GM23248 (cell line): ENCODE data around the gene HOOK1. TPM values are rescaled to one million over a fixed set of nuclear protein-coding genes. Genes with fewer than 3 reads are reported as not detected.

Experiments
- DNase-seq: peaks from one replicate; pipeline ENCODE4 v3.0.0-alpha.2; 2015
- H2AFZ ChIP-seq: fragments of 200-600 bp; sonication (generic); 2 replicates; pipeline ENCODE4 v1.6.1; 2016; ENCODE audit warnings: antibody characterized with exemption
- H3F3A ChIP-seq: fragments of 200-600 bp; sonication (generic); 2 replicates; pipeline ENCODE4 v1.6.1; 2016; ENCODE audit warnings: mild to moderate bottlenecking, antibody characterized with exemption, mixed run types; ENCODE audit not compliant: insufficient read depth
- H3K27ac ChIP-seq: fragments of 200-600 bp; sonication (generic); 2 replicates; pipeline ENCODE4 v1.5.1; 2016; ENCODE audit warnings: mild to moderate bottlenecking
- H3K27me3 ChIP-seq: fragments of 200-600 bp; sonication (generic); replicated peaks from 2 replicates; pipeline ENCODE4 v1.6.1; 2016; ENCODE audit warnings: mild to moderate bottlenecking; ENCODE audit not compliant: insufficient read depth
- H3K36me3 ChIP-seq: fragments of 200-600 bp; sonication (generic); 2 replicates; pipeline ENCODE4 v1.6.1; 2016; ENCODE audit warnings: low read depth, mild to moderate bottlenecking
- H3K4me1 ChIP-seq: fragments of 200-600 bp; sonication (generic); 2 replicates; pipeline ENCODE4 v1.6.1; 2016; ENCODE audit warnings: mild to moderate bottlenecking; ENCODE audit not compliant: insufficient read depth
- H3K4me2 ChIP-seq: fragments of 200-600 bp; sonication (generic); one replicate; pipeline ENCODE4 v1.6.1; 2016; ENCODE audit warnings: mild to moderate bottlenecking; ENCODE audit not compliant: unreplicated experiment
- H3K4me3 ChIP-seq: fragments of 200-600 bp; sonication (generic); 2 replicates; pipeline ENCODE4 v1.5.1; 2016; ENCODE audit warnings: mild to moderate bottlenecking
- H3K79me2 ChIP-seq: fragments of 200-600 bp; sonication (generic); 2 replicates; pipeline ENCODE4 v1.6.1; 2016; ENCODE audit warnings: mild to moderate bottlenecking; ENCODE audit not compliant: insufficient read depth
- H3K9ac ChIP-seq: fragments of 200-600 bp; sonication (generic); 2 replicates; pipeline ENCODE4 v1.6.1; 2016; ENCODE audit warnings: mild to moderate bottlenecking
- H3K9me2 ChIP-seq: fragments of 200-600 bp; sonication (generic); 2 replicates; pipeline ENCODE4 v1.6.1; 2016; ENCODE audit warnings: mixed run types, mild to moderate bottlenecking, moderate library complexity; ENCODE audit not compliant: insufficient read depth
- H3K9me3 ChIP-seq: fragments of 200-600 bp; sonication (generic); one replicate; pipeline ENCODE4 v1.6.1; 2017; ENCODE audit warnings: low read depth
- H4K20me1 ChIP-seq: fragments of 200-600 bp; sonication (generic); 2 replicates; pipeline ENCODE4 v1.6.0; 2016; ENCODE audit not compliant: insufficient read depth
- EZH2 ChIP-seq: fragments of 200-600 bp; sonication (generic); IDR thresholded peaks from 2 replicates; pipeline ENCODE4 v1.6.1; 2018; ENCODE audit warnings: antibody characterized with exemption, mild to moderate bottlenecking; ENCODE audit not compliant: insufficient read depth, poor library complexity, severe bottlenecking
- EZH2phosphoT487 ChIP-seq: fragments of 200-600 bp; sonication (generic); IDR thresholded peaks from 2 replicates; pipeline ENCODE4 v1.6.1; 2018; ENCODE audit warnings: antibody characterized with exemption, moderate library complexity, mild to moderate bottlenecking, low read depth; ENCODE audit not compliant: insufficient read depth
- WGBS, 2 experiments: methylation state at CpG; one replicate each; pipeline ENCODE4 v1.1.6; 2015 to 2017; ENCODE audit warnings: low lambda C conversion rate in 2 of 2, low coverage in 1 of 2; ENCODE audit errors: missing lambda C conversion rate in 2 of 2; 5-methylcytosine and 5-hydroxymethylcytosine counted together
- in situ Hi-C: fragments of 300-500 bp; cut with MboI; formaldehyde crosslinking; loops from 2 replicates; pipeline ENCODE4 v1.15.0; 2020
- polyA plus RNA-seq: library from polyadenylated mRNA; unstranded; fragments of >200 nt; fragmentation: Nextera tagmentation; extraction: Ambion mirVana; gene quantifications from 2 replicates; pipeline ENCODE4 v1.2.1, GENCODE V29; 2016
- total RNA-seq: library from RNA; depleted of rRNA; stranded (reverse); fragments of >200 nt; shearing (Covaris generic); gene quantifications from 2 replicates; pipeline ENCODE4 v1.2.3, GENCODE V29; 2014; rRNA removed

The HOOK1 gene
- total RNA-seq = not detected in 2 replicates
- polyA plus RNA-seq = not detected in 2 replicates

DNA sequence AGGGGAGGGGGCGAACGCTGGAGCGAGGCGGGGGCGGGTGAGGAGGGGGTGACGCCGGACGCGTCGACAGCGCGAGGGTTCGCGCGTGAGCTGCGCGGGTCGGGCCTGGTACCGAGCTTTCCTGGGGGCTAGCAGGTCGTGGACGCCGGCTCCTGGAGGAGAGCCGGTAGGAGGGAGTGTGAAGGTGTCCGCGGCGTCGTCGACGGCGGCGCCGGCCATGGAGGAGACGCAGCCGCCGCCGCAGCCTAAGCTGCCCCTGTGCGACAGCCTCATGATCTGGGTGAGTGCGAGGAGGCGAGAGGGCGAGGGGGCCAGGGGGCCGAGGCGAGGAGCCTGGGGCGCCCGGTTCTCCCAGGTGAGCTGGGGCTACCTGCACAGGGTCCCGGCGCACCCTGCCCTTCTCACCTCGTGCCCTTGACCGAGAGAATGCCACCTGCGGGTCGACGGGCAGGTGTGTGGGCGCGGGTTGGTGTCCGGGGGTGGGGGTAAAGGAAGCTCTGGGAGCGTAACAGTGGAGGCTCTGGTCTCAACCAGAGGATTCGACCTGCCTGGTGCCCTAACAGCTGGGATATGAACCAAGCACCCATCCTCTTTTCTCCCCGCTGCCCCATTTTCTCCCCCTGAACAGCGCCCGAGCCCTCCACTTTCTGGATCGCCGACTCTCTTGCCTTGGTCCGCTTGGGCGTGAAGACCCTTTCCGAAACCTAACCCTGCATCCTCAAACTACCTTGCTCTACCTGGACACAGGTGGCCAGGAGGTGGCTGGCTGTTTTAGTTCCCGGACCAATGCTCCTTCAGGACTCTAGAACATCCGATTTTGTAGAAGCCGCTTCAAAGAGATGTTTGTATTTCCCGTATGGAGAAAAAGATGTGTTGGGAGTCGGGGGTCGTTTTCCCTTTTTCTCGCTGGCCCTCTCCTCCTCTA, at the start of gene HOOK1:
TSS of gene HOOK1 (plus strand) at position 49 of the 925 bp plus-strand sequence. CDS start at position 218, 169 bp downstream.
- Histone ChIP-seq H3K36me3 (no peaks in the 10 kb centered on the region), H3K27me3 (peaks cover 65% of the 10 kb centered on the region), H3K9ac (no peak within 1 kb of the TSS), H3K4me1 (no peaks in the 10 kb centered on the region), H4K20me1 (no peaks in the 10 kb centered on the region), H3K79me2 (no peaks in the 10 kb centered on the region), H3K9me2 (no peaks in the 10 kb centered on the region), H3K27ac (no peak within 1 kb of the TSS), H2AFZ (no peak within 1 kb of the TSS), H3F3A (no peaks in the 10 kb centered on the region), H3K4me3 (no peak within 1 kb of the TSS), H3K4me2 (no peak within 1 kb of the TSS), H3K9me3 (no peaks in the 10 kb centered on the region)
- 9 to 11% methylated on average over 23 to 67 of the region's 71 CpGs for WGBS, 2 experiments
- TF ChIP-seq EZH2phosphoT487 (no peak), EZH2 (peak; percentile 85)
- in situ Hi-C loops = no loop called here
- DNase-seq = no peak

DNA sequence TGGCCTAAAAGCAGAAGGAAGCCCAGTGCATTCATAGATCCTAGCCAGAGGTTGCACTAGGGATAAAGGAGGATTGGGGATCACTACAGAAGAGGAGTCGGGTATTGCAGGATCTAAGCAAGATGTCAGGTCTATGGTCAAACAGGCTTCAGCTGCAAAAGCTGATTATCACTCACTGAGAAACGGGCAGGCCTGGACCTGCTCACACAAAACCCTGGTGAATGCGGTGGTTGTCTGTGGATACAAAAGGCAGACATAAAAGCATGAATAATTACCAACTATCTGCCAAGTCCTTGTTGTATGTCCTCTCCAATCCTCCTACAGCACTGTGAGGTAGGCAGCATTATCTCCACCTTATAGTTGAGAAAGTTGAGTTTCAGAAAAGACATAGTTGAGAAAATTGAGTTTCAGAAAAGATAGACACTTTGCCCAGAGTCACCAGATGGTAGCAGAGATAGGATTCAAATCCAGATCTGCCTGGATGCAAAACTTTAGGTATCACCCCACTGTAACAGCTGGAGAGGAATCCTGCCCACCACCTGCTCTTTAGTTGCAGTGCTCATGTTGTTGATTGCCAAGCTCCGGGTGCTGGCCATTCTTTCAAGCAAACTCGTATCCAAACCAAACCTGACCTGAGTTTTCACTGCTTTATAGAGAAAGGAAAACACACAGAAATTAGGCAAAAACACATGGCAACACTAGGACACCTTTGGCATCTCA, 49.6 kb upstream of the HOOK1 start:
- WGBS, 2 experiments = 80 to 82% methylated on average over 5 of the region's 5 CpGs
- Histone ChIP-seq H3K79me2 (no peaks in the 10 kb centered on the region), H3K27ac (no peak overlapping the region), H3F3A (peaks cover 6% of the 10 kb centered on the region; the same call in 1 of the 2 replicates), H3K9ac (no peak overlapping the region), H3K9me2 (no peaks in the 10 kb centered on the region), H3K36me3 (no peaks in the 10 kb centered on the region), H3K4me1 (peaks cover 14% of the 10 kb centered on the region), H2AFZ (no peak overlapping the region), H3K27me3 (no peaks in the 10 kb centered on the region), H3K9me3 (no peaks in the 10 kb centered on the region), H3K4me3 (no peak overlapping the region), H4K20me1 (no peaks in the 10 kb centered on the region), H3K4me2 (no peak overlapping the region)
- in situ Hi-C loops = no loop called here
- no peak for TF ChIP-seq EZH2
- no peak for TF ChIP-seq EZH2phosphoT487
- DNase-seq = no peak

DNA sequence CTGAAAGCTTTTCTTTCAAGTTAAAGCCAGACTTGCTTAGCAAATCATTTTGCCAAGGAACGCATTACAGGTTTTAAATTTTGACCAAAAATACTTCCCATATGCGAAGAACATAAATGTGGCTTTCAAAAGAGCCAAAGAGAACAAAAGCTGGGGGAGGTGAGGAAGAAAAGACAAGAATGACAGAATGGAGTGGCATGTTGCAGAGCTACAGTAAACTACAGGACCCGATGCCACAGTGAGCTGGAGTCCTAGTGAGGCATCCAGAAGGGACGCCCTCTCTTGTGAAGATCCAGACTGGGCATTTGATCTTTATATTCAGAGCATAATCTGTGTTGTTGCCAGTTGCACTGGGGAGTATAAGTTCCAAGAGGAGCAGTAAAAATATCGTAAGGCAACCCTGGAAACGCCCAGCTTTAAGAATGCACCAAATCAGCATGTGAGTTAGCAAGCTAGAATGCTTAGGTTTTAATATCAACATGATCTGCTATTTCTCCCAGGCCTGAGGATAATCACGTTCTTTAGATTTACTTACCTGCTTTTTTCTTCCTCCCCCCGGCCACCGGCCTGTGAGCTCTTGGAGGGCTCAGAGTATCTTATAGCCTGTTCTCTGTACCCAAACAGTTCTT, 48.4 kb upstream of the HOOK1 start:
- in situ Hi-C loops = no loop called here
- no peak overlapping the region for H3K9ac ChIP-seq
- no peaks in the 10 kb centered on the region for H4K20me1 ChIP-seq
- H3K36me3 ChIP-seq = no peaks in the 10 kb centered on the region
- DNase-seq = peak; percentile 6
- 64 to 68% methylated on average over 9 of the region's 9 CpGs for WGBS, 2 experiments
- H3K27ac ChIP-seq = no peak overlapping the region
- peak overlapping the region; percentile 31 for H2AFZ ChIP-seq
- H3K9me2 ChIP-seq = no peaks in the 10 kb centered on the region
- peaks cover 14% of the 10 kb centered on the region for H3K4me1 ChIP-seq
- TF ChIP-seq EZH2 (no peak), EZH2phosphoT487 (no peak)
- H3K9me3 ChIP-seq = no peaks in the 10 kb centered on the region
- H3K4me3 ChIP-seq = no peak overlapping the region
- H3K4me2 ChIP-seq = no peak overlapping the region
- H3F3A ChIP-seq = peaks cover 6% of the 10 kb centered on the region; the same call in 1 of the 2 replicates
- no peaks in the 10 kb centered on the region for H3K27me3 ChIP-seq
- no peaks in the 10 kb centered on the region for H3K79me2 ChIP-seq

DNA sequence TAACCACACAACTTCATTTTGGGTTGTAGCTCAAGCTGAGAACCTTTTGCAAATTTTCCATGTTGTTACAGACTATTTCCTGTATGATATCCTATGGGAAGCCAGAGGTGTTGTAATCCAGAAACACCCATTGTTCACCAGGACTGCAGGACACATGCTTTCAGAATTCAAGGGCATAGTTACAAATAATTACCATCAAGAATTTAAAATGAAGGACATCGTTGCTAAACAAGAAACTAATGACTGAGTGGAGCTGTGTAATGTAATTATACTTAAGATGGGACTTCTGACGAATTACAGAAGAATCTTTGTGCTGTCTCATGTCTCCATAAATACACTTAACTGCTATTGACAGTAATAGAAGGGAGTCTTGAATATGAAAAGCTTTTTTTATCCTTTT, 47.6 kb upstream of the HOOK1 start:
- H3K9me3 ChIP-seq = no peaks in the 10 kb centered on the region
- DNase-seq = peak; percentile 6
- H3K9ac ChIP-seq = no peak overlapping the region
- peaks cover 6% of the 10 kb centered on the region; the same call in 1 of the 2 replicates for H3F3A ChIP-seq
- no peak overlapping the region for H3K4me3 ChIP-seq
- no peaks in the 10 kb centered on the region for H3K9me2 ChIP-seq
- no peaks in the 10 kb centered on the region for H3K36me3 ChIP-seq
- H4K20me1 ChIP-seq = no peaks in the 10 kb centered on the region
- no peak for TF ChIP-seq EZH2phosphoT487
- TF ChIP-seq EZH2 = no peak
- H3K4me1 ChIP-seq = peaks cover 14% of the 10 kb centered on the region
- H3K79me2 ChIP-seq = no peaks in the 10 kb centered on the region
- no peak overlapping the region for H3K27ac ChIP-seq
- WGBS, 2 experiments = 46% methylated on average over 2 of the region's 2 CpGs
- peak overlapping the region; percentile 47 for H2AFZ ChIP-seq
- H3K4me2 ChIP-seq = peak overlapping the region; percentile 2
- in situ Hi-C loops = no loop called here
- no peaks in the 10 kb centered on the region for H3K27me3 ChIP-seq
